HUDEP-2 (cell line): ENCODE results near the gene GGN.
"Not testable (repeated sequence)": the region's sequence is repeated elsewhere in the genome, so short reads cannot be mapped to it uniquely, and the experiment has no call there.

ENCODE experiments used
- DNase-seq, 76 experiments: peaks; one replicate each; lab custom pipeline; 2025; ENCODE audit not compliant: unreplicated experiment in 76 of 76; lab: John Stamatoyannopoulos, UW

GGN gene

GRCh38 chr19:38367041-38367440, 20.8 kb downstream of the GGN start:
- no peak for DNase-seq

- not testable (repeated sequence) for DNase-seq
These were observed 24.7 kb downstream of the GGN start for GRCh38 chr19:38362946-38363688.

GRCh38 chr19:38362076-38362945, 25.5 kb downstream of the GGN start:
- peak in 69 of 76 experiments; percentile 21 to 97 (median 76) for DNase-seq

- DNase-seq: peak in 66 of 76 experiments; percentile 28 to 90 (median 73)
These were observed 26.2 kb downstream of the GGN start for GRCh38 chr19:38361633-38362075.

- no peak for DNase-seq
These were observed 26.8 kb downstream of the GGN start for GRCh38 chr19:38360839-38361631.

- peak in 1 of 76 experiments; percentile 8 for DNase-seq
These were observed 27.5 kb downstream of the GGN start for GRCh38 chr19:38360351-38360750.

- DNase-seq: no peak
These were observed 28.4 kb downstream of the GGN start for GRCh38 chr19:38359242-38360021.

GRCh38 chr19:38358071-38358470, 29.8 kb downstream of the GGN start:
- DNase-seq: no peak

- DNase-seq: no peak
These were observed 31.8 kb downstream of the GGN start for GRCh38 chr19:38355728-38356725.

- DNase-seq: no peak
These were observed 35.2 kb downstream of the GGN start for GRCh38 chr19:38352611-38353010.

- no peak for DNase-seq
These were observed 35.9 kb downstream of the GGN start for GRCh38 chr19:38351865-38352395.

GRCh38 chr19:38350883-38351282, 37.0 kb downstream of the GGN start:
- no peak for DNase-seq

- no peak for DNase-seq
These were observed 41.0 kb downstream of the GGN start for GRCh38 chr19:38346837-38347236.

- DNase-seq: no peak
These were observed 46.9 kb downstream of the GGN start for GRCh38 chr19:38340927-38341326.

GRCh38 chr19:38339011-38339410, 48.8 kb downstream of the GGN start:
- DNase-seq: not testable (repeated sequence)

GRCh38 chr19:38337360-38337653, 50.5 kb downstream of the GGN start:
- no peak for DNase-seq

- DNase-seq: peak; percentile 66 to 100 (median 99)
These were observed 51.0 kb downstream of the GGN start for GRCh38 chr19:38336638-38337359.

- peak; percentile 75 to 100 (median 98) for DNase-seq
These were observed 51.7 kb downstream of the GGN start for GRCh38 chr19:38335949-38336637.
